BLaER1 (cell line): ENCODE data around the gene COBL.

Experiments used
- H3K27ac ChIP-seq: shearing (Covaris generic); formaldehyde crosslinking; 2 replicates; pipeline ENCODE4 v1.8.1; 2022
- H3K27me3 ChIP-seq: shearing (Covaris generic); formaldehyde crosslinking; 2 replicates; pipeline ENCODE4 v1.8.1; 2022
- H3K36me3 ChIP-seq: shearing (Covaris generic); formaldehyde crosslinking; 2 replicates; pipeline ENCODE4 v1.8.1; 2022
- H3K4me1 ChIP-seq: shearing (Covaris generic); formaldehyde crosslinking; 2 replicates; pipeline ENCODE4 v1.8.1; 2022
- H3K4me2 ChIP-seq: shearing (Covaris generic); formaldehyde crosslinking; 2 replicates; pipeline ENCODE4 v1.8.1; 2022
- H3K4me3 ChIP-seq: shearing (Covaris generic); formaldehyde crosslinking; 2 replicates; pipeline ENCODE4 v1.8.1; 2022
- H3K9ac ChIP-seq: shearing (Covaris generic); formaldehyde crosslinking; 2 replicates; pipeline ENCODE4 v1.8.1; 2022
- H3K9me3 ChIP-seq: shearing (Covaris generic); formaldehyde crosslinking; 2 replicates; pipeline ENCODE4 v1.8.1; 2022
- H4K20me1 ChIP-seq: shearing (Covaris generic); formaldehyde crosslinking; 2 replicates; pipeline ENCODE4 v1.8.1; 2022
- Cebpa-rat ChIP-seq: shearing (Covaris generic); IDR thresholded peaks from 2 replicates; pipeline ENCODE4 v1.8.1; 2022

COBL gene

GRCh38 chr7:51142741-51143385 lies 173.7 kb downstream of the COBL start:
- Histone ChIP-seq H3K4me3 (no peak overlapping the region), H4K20me1 (no peaks in the 10 kb centered on the region), H3K9me3 (peaks cover 27% of the 10 kb centered on the region), H3K4me1 (peaks cover 77% of the 10 kb centered on the region), H3K9ac (peak overlapping the region; percentile 47; the same call in 1 of the 2 replicates), H3K36me3 (peaks cover 19% of the 10 kb centered on the region), H3K4me2 (peak overlapping the region; percentile 70), H3K27ac (peak overlapping the region; percentile 61), H3K27me3 (no peaks in the 10 kb centered on the region)
- TF ChIP-seq Cebpa-rat = no peak

GRCh38 chr7:51141451-51142003 lies 175.1 kb downstream of the COBL start:
- Histone ChIP-seq H3K4me1 (peaks cover 86% of the 10 kb centered on the region), H3K4me2 (peak overlapping the region; percentile 70), H3K27ac (peak overlapping the region; percentile 61; the same call in 1 of the 2 replicates)

GRCh38 chr7:51140199-51141164 lies 176.1 kb downstream of the COBL start:
- peak overlapping the region; percentile 70 for H3K4me2 ChIP-seq
- H3K27me3 ChIP-seq = no peaks in the 10 kb centered on the region
- H3K4me3 ChIP-seq = peak overlapping the region; percentile 28; the same call in 1 of the 2 replicates
- peaks cover 11% of the 10 kb centered on the region for H3K9me3 ChIP-seq
- no peak for TF ChIP-seq Cebpa-rat
- peak overlapping the region; percentile 76 for H3K27ac ChIP-seq
- H3K36me3 ChIP-seq = peaks cover 7% of the 10 kb centered on the region; the same call in 1 of the 2 replicates
- H3K4me1 ChIP-seq = peaks cover 90% of the 10 kb centered on the region
- H4K20me1 ChIP-seq = no peaks in the 10 kb centered on the region
- H3K9ac ChIP-seq = peak overlapping the region; percentile 57; the same call in 1 of the 2 replicates

More at GRCh38 chr7:51141451-51142003, 175.1 kb downstream of the COBL start:
- Histone ChIP-seq H3K9me3 (peaks cover 21% of the 10 kb centered on the region), H3K4me3 (no peak overlapping the region), H3K27me3 (no peaks in the 10 kb centered on the region), H3K36me3 (peaks cover 10% of the 10 kb centered on the region; the same call in 1 of the 2 replicates), H4K20me1 (no peaks in the 10 kb centered on the region), H3K9ac (0 out of 2 replicates have a peak overlapping the region, but pooled peaks have one; percentile 3)
- TF ChIP-seq Cebpa-rat = no peak

GRCh38 chr7:51139796-51140195 lies 176.8 kb downstream of the COBL start:
- peak overlapping the region; percentile 70 for H3K4me2 ChIP-seq
- TF ChIP-seq Cebpa-rat = no peak
- peak overlapping the region; percentile 57; the same call in 1 of the 2 replicates for H3K9ac ChIP-seq
- H3K36me3 ChIP-seq = peaks cover 14% of the 10 kb centered on the region; the same call in 1 of the 2 replicates
- H4K20me1 ChIP-seq = no peaks in the 10 kb centered on the region
- H3K9me3 ChIP-seq = peaks cover 8% of the 10 kb centered on the region; the same call in 1 of the 2 replicates
- peak overlapping the region; percentile 76 for H3K27ac ChIP-seq
- H3K4me3 ChIP-seq = 0 out of 2 replicates have a peak overlapping the region, but pooled peaks have one; percentile 28
- no peaks in the 10 kb centered on the region for H3K27me3 ChIP-seq
- peaks cover 83% of the 10 kb centered on the region for H3K4me1 ChIP-seq

- H3K9ac ChIP-seq = no peak overlapping the region
- no peak overlapping the region for H3K27ac ChIP-seq
- H3K27me3 ChIP-seq = no peaks in the 10 kb centered on the region
- no peaks in the 10 kb centered on the region for H4K20me1 ChIP-seq
- H3K4me1 ChIP-seq = peaks cover 69% of the 10 kb centered on the region
- H3K4me2 ChIP-seq = peak overlapping the region; percentile 70
- H3K4me3 ChIP-seq = no peak overlapping the region
- no peak for TF ChIP-seq Cebpa-rat
- H3K9me3 ChIP-seq = peaks cover 8% of the 10 kb centered on the region; the same call in 1 of the 2 replicates
- H3K36me3 ChIP-seq = peaks cover 15% of the 10 kb centered on the region; the same call in 1 of the 2 replicates
Measured at GRCh38 chr7:51138123-51139085, 178.2 kb downstream of the COBL start.

GRCh38 chr7:51135576-51135975 lies 181.0 kb downstream of the COBL start:
- no peak overlapping the region for H3K4me3 ChIP-seq
- H3K36me3 ChIP-seq = peaks cover 23% of the 10 kb centered on the region; the same call in 1 of the 2 replicates
- H3K27me3 ChIP-seq = no peaks in the 10 kb centered on the region
- H4K20me1 ChIP-seq = no peaks in the 10 kb centered on the region
- peaks cover 41% of the 10 kb centered on the region for H3K4me1 ChIP-seq
- peaks cover 8% of the 10 kb centered on the region; the same call in 1 of the 2 replicates for H3K9me3 ChIP-seq
- H3K27ac ChIP-seq = no peak overlapping the region
- no peak for TF ChIP-seq Cebpa-rat
- no peak overlapping the region for H3K9ac ChIP-seq
- no peak overlapping the region for H3K4me2 ChIP-seq

- no peak for TF ChIP-seq Cebpa-rat
- Histone ChIP-seq H3K27ac (no peak overlapping the region), H3K4me1 (peaks cover 25% of the 10 kb centered on the region), H3K4me2 (no peak overlapping the region), H3K9me3 (peaks cover 8% of the 10 kb centered on the region; the same call in 1 of the 2 replicates), H4K20me1 (no peaks in the 10 kb centered on the region), H3K27me3 (no peaks in the 10 kb centered on the region), H3K4me3 (no peak overlapping the region), H3K9ac (no peak overlapping the region), H3K36me3 (peaks cover 23% of the 10 kb centered on the region; the same call in 1 of the 2 replicates)
Measured at GRCh38 chr7:51134013-51134441, 182.6 kb downstream of the COBL start.

- H3K9me3 ChIP-seq = peaks cover 8% of the 10 kb centered on the region; the same call in 1 of the 2 replicates
- H3K27me3 ChIP-seq = no peaks in the 10 kb centered on the region
- H3K27ac ChIP-seq = no peak overlapping the region
- H3K36me3 ChIP-seq = peaks cover 23% of the 10 kb centered on the region; the same call in 1 of the 2 replicates
- no peak overlapping the region for H3K4me3 ChIP-seq
- H3K9ac ChIP-seq = no peak overlapping the region
- no peak overlapping the region for H3K4me2 ChIP-seq
- peaks cover 13% of the 10 kb centered on the region for H3K4me1 ChIP-seq
- no peaks in the 10 kb centered on the region for H4K20me1 ChIP-seq
- no peak for TF ChIP-seq Cebpa-rat
Measured at GRCh38 chr7:51132661-51133060, 183.9 kb downstream of the COBL start.
